Mucosa of rectum (tissue), 2 donors: Measurements from ENCODE around the gene COL15A1.

Experiments
- H3K27ac ChIP-seq, 2 donors: one replicate each; pipeline ENCODE4 v1.7.0; 2013; ENCODE audit warnings: inconsistent platforms in 2 of 2, low read depth in 2 of 2, low read length in 2 of 2
- H3K27me3 ChIP-seq, 2 donors: one replicate each; pipeline ENCODE4 v1.7.0; 2013; ENCODE audit warnings: low read length in 2 of 2; ENCODE audit not compliant: control insufficient read depth in 2 of 2, insufficient read depth in 2 of 2
- H3K36me3 ChIP-seq, 2 donors: one replicate each; pipeline ENCODE4 v1.7.0; 2013; ENCODE audit warnings: low read length in 2 of 2; ENCODE audit not compliant: control insufficient read depth in 2 of 2, insufficient read depth in 2 of 2
- H3K4me1 ChIP-seq, 2 donors: one replicate each; pipeline ENCODE4 v1.7.0; 2013; ENCODE audit warnings: low read length in 2 of 2, mild to moderate bottlenecking in 1 of 2; ENCODE audit not compliant: control insufficient read depth in 2 of 2, insufficient read depth in 2 of 2
- H3K4me3 ChIP-seq, 2 donors: one replicate each; pipeline ENCODE4 v1.7.0; 2013; ENCODE audit warnings: low read length in 2 of 2
- H3K9ac ChIP-seq, 2 donors: one replicate each; pipeline ENCODE4 v1.7.0; 2013; ENCODE audit warnings: low read length in 2 of 2, low read depth in 1 of 2, mild to moderate bottlenecking in 1 of 2
- H3K9me3 ChIP-seq, 2 donors: one replicate each; pipeline ENCODE4 v1.7.0; 2013; ENCODE audit warnings: low read length in 2 of 2; ENCODE audit not compliant: control insufficient read depth in 2 of 2
- donor health status: healthy.
- donor health status: Normal muscosa, but diverticular disease.

COL15A1 gene

GRCh38 chr9:98989036-98990000 lies 45.6 kb downstream of the COL15A1 start:
- H3K4me1 ChIP-seq: peaks cover 0 to 11% of the 10 kb centered on the region in 2 donors

GRCh38 chr9:98990181-98990870 lies 46.6 kb downstream of the COL15A1 start:
- Histone ChIP-seq H3K27me3 (no peaks in the 10 kb centered on the region), H3K4me1 (peaks cover 0 to 14% of the 10 kb centered on the region in 2 donors), H3K27ac (peak overlapping the region in 1 of 2 donors; percentile 27), H3K36me3 (no peaks in the 10 kb centered on the region), H3K9me3 (no peaks in the 10 kb centered on the region), H3K4me3 (no peak overlapping the region), H3K9ac (no peak overlapping the region)

More at GRCh38 chr9:98989036-98990000, 45.6 kb downstream of the COL15A1 start:
- Histone ChIP-seq H3K27ac (peak overlapping the region; percentile 6 to 58), H3K4me3 (no peak overlapping the region), H3K36me3 (no peaks in the 10 kb centered on the region), H3K9me3 (no peaks in the 10 kb centered on the region), H3K9ac (no peak overlapping the region), H3K27me3 (no peaks in the 10 kb centered on the region)

- H3K4me3 ChIP-seq: no peak overlapping the region
- no peaks in the 10 kb centered on the region for H3K9me3 ChIP-seq
- H3K4me1 ChIP-seq: peaks cover 0 to 20% of the 10 kb centered on the region in 2 donors
- no peaks in the 10 kb centered on the region for H3K36me3 ChIP-seq
- H3K9ac ChIP-seq: no peak overlapping the region
- no peaks in the 10 kb centered on the region for H3K27me3 ChIP-seq
- H3K27ac ChIP-seq: no peak overlapping the region
Observed at GRCh38 chr9:98992107-98992884, 48.6 kb downstream of the COL15A1 start.

GRCh38 chr9:98992885-98993569 lies 49.3 kb downstream of the COL15A1 start:
- peaks cover 0 to 25% of the 10 kb centered on the region in 2 donors for H3K4me1 ChIP-seq

GRCh38 chr9:98993570-98993945 lies 49.9 kb downstream of the COL15A1 start:
- Histone ChIP-seq H3K4me1 (peaks cover 0 to 23% of the 10 kb centered on the region in 2 donors), H3K36me3 (no peaks in the 10 kb centered on the region), H3K27me3 (no peaks in the 10 kb centered on the region), H3K9me3 (no peaks in the 10 kb centered on the region), H3K9ac (no peak overlapping the region), H3K27ac (peak overlapping the region in 1 of 2 donors; percentile 9), H3K4me3 (no peak overlapping the region)

More at GRCh38 chr9:98992885-98993569, 49.3 kb downstream of the COL15A1 start:
- Histone ChIP-seq H3K27ac (peak overlapping the region in 1 of 2 donors; percentile 9), H3K9ac (no peak overlapping the region), H3K36me3 (no peaks in the 10 kb centered on the region), H3K27me3 (no peaks in the 10 kb centered on the region), H3K9me3 (no peaks in the 10 kb centered on the region), H3K4me3 (no peak overlapping the region)

GRCh38 chr9:98994172-98995058 lies 50.7 kb downstream of the COL15A1 start:
- H3K9ac ChIP-seq: no peak overlapping the region
- H3K4me1 ChIP-seq: peaks cover 0 to 29% of the 10 kb centered on the region in 2 donors
- H3K27me3 ChIP-seq: no peaks in the 10 kb centered on the region
- H3K9me3 ChIP-seq: no peaks in the 10 kb centered on the region
- H3K4me3 ChIP-seq: no peak overlapping the region
- no peak overlapping the region for H3K27ac ChIP-seq
- H3K36me3 ChIP-seq: no peaks in the 10 kb centered on the region

GRCh38 chr9:98995059-98995671 lies 51.5 kb downstream of the COL15A1 start:
- H3K4me1 ChIP-seq: peaks cover 0 to 29% of the 10 kb centered on the region in 2 donors

GRCh38 chr9:98995971-98996504 lies 52.3 kb downstream of the COL15A1 start:
- Histone ChIP-seq H3K9ac (no peak overlapping the region), H3K27me3 (no peaks in the 10 kb centered on the region), H3K27ac (no peak overlapping the region), H3K36me3 (no peaks in the 10 kb centered on the region), H3K9me3 (no peaks in the 10 kb centered on the region), H3K4me1 (peaks cover 0 to 29% of the 10 kb centered on the region in 2 donors), H3K4me3 (no peak overlapping the region)

More at GRCh38 chr9:98995059-98995671, 51.5 kb downstream of the COL15A1 start:
- H3K9ac ChIP-seq: no peak overlapping the region
- H3K9me3 ChIP-seq: no peaks in the 10 kb centered on the region
- no peaks in the 10 kb centered on the region for H3K36me3 ChIP-seq
- no peak overlapping the region for H3K4me3 ChIP-seq
- no peaks in the 10 kb centered on the region for H3K27me3 ChIP-seq
- no peak overlapping the region for H3K27ac ChIP-seq
